GM19468 (cell line): ENCODE results near the gene ADGRF4.

Experiments used
- ATAC-seq: cut with Tn5 transposase; IDR thresholded peaks from one replicate; pipeline ENCODE4 v1.9.1; 2021; ENCODE audit warnings: mild to moderate bottlenecking, moderate library complexity, moderate number of reproducible peaks; ENCODE audit not compliant: unreplicated experiment; ENCODE audit errors: extremely low read depth

ADGRF4 gene

GRCh38 chr6:47698342-47698787 lies at the start of gene ADGRF4:
Gene ADGRF4, plus strand, starts transcription at chr6:47698580. Its CDS starts 8,666 bp downstream, at chr6:47707246.
- no peak for ATAC-seq

GRCh38 chr6:47650553-47651432 lies 47.6 kb upstream of the ADGRF4 start:
- ATAC-seq, result no peak

GRCh38 chr6:47651505-47651944 lies 46.9 kb upstream of the ADGRF4 start:
- no peak for ATAC-seq

GRCh38 chr6:47653706-47654105 lies 44.7 kb upstream of the ADGRF4 start:
- no peak for ATAC-seq

GRCh38 chr6:47654255-47654654 lies 44.1 kb upstream of the ADGRF4 start:
- no peak for ATAC-seq

GRCh38 chr6:47655719-47656595 lies 42.4 kb upstream of the ADGRF4 start:
- no peak for ATAC-seq

- no peak for ATAC-seq
These were observed 36.4 kb upstream of the ADGRF4 start for GRCh38 chr6:47661960-47662359.

- ATAC-seq, result no peak
These were observed 34.7 kb upstream of the ADGRF4 start for GRCh38 chr6:47663462-47664216.

- ATAC-seq, result no peak
These were observed 33.3 kb upstream of the ADGRF4 start for GRCh38 chr6:47665112-47665511.

GRCh38 chr6:47669684-47670513 lies 28.5 kb upstream of the ADGRF4 start:
- ATAC-seq, result no peak

- ATAC-seq, result no peak
These were observed 27.5 kb upstream of the ADGRF4 start for GRCh38 chr6:47670851-47671250.

GRCh38 chr6:47671777-47672176 lies 26.6 kb upstream of the ADGRF4 start:
- no peak for ATAC-seq

- ATAC-seq, result no peak
These were observed 25.6 kb upstream of the ADGRF4 start for GRCh38 chr6:47672816-47673215.

- no peak for ATAC-seq
These were observed 23.7 kb upstream of the ADGRF4 start for GRCh38 chr6:47674673-47675072.

GRCh38 chr6:47677381-47678100 lies 20.8 kb upstream of the ADGRF4 start:
- ATAC-seq, result no peak

- no peak for ATAC-seq
These were observed 19.6 kb upstream of the ADGRF4 start for GRCh38 chr6:47678739-47679138.

GRCh38 chr6:47679322-47679906 lies 19.0 kb upstream of the ADGRF4 start:
- ATAC-seq, result no peak

- ATAC-seq, result no peak
These were observed 18.3 kb upstream of the ADGRF4 start for GRCh38 chr6:47680051-47680450.
